ENCODE measurements around the gene CNTN5. TPM values are rescaled to one million over a fixed set of nuclear protein-coding genes. Genes with fewer than 3 reads are reported as not detected.

Gene CNTN5
- total RNA-seq, 1 donor from 2014 or later = 0.24 TPM

- H3K4me3 ChIP-seq = no peak overlapping the region
- no peaks in the 10 kb centered on the region for H3K36me3 ChIP-seq
- H3K27ac ChIP-seq = no peak overlapping the region
- TF ChIP-seq CTCF (IDR thresholded peaks at IDR 0.05) = no peak
- H3K9me3 ChIP-seq = no peaks in the 10 kb centered on the region
- H3K27me3 ChIP-seq (ENCODE audit: low read depth) = no peaks in the 10 kb centered on the region
- no peaks in the 10 kb centered on the region for H3K4me1 ChIP-seq
- intact Hi-C loops (cut with DNase I) = no loop called here
- ATAC-seq (no peak), DNase-seq (no peak)
Observed at GRCh38 chr11:99708928-99709672, 688.4 kb downstream of the CNTN5 start.

- Histone ChIP-seq H3K27me3 (ENCODE audit: low read depth) (no peaks in the 10 kb centered on the region), H3K9me3 (no peaks in the 10 kb centered on the region), H3K4me1 (no peaks in the 10 kb centered on the region), H3K27ac (no peak overlapping the region), H3K36me3 (no peaks in the 10 kb centered on the region), H3K4me3 (no peak overlapping the region)
- ATAC-seq (no peak), DNase-seq (no peak)
- intact Hi-C loops (cut with DNase I) = no loop called here
- TF ChIP-seq CTCF (IDR thresholded peaks at IDR 0.05) = no peak
Observed at GRCh38 chr11:99716302-99716701, 695.6 kb downstream of the CNTN5 start.

- Histone ChIP-seq H3K27me3 (ENCODE audit: low read depth) (no peaks in the 10 kb centered on the region), H3K4me3 (no peak overlapping the region), H3K36me3 (no peaks in the 10 kb centered on the region), H3K27ac (no peak overlapping the region), H3K4me1 (no peaks in the 10 kb centered on the region), H3K9me3 (no peaks in the 10 kb centered on the region)
- ATAC-seq = no peak
- no peak for DNase-seq
- intact Hi-C loops (cut with DNase I) = no loop called here
- no peak for TF ChIP-seq CTCF (IDR thresholded peaks at IDR 0.05)
Observed at GRCh38 chr11:99718291-99718690, 697.5 kb downstream of the CNTN5 start.

- ATAC-seq (no peak), DNase-seq (no peak)
- intact Hi-C loops (cut with DNase I) = no loop called here
Observed at GRCh38 chr11:99739464-99740089, 718.8 kb downstream of the CNTN5 start.

GRCh38 chr11:99742501-99742900 is 721.8 kb downstream of the CNTN5 start:
- no peak overlapping the region for H3K4me3 ChIP-seq

More at GRCh38 chr11:99739464-99740089, 718.8 kb downstream of the CNTN5 start:
- TF ChIP-seq CTCF (IDR thresholded peaks at IDR 0.05) = peak; percentile 43
- Histone ChIP-seq H3K27me3 (ENCODE audit: low read depth) (no peaks in the 10 kb centered on the region), H3K4me3 (no peak overlapping the region), H3K27ac (no peak overlapping the region), H3K4me1 (no peaks in the 10 kb centered on the region), H3K9me3 (no peaks in the 10 kb centered on the region), H3K36me3 (no peaks in the 10 kb centered on the region)

More at GRCh38 chr11:99742501-99742900, 721.8 kb downstream of the CNTN5 start:
- intact Hi-C loops (cut with DNase I) = no loop called here
- DNase-seq (no peak), ATAC-seq (no peak)
- no peak for TF ChIP-seq CTCF (IDR thresholded peaks at IDR 0.05)
- Histone ChIP-seq H3K36me3 (no peaks in the 10 kb centered on the region), H3K27ac (no peak overlapping the region), H3K27me3 (ENCODE audit: low read depth) (no peaks in the 10 kb centered on the region), H3K9me3 (no peaks in the 10 kb centered on the region), H3K4me1 (no peaks in the 10 kb centered on the region)

All from lower lobe of right lung (tissue), 2 donors.